Islet precursor cell (in vitro differentiated cells): ENCODE results near the gene GIPC1.
A peak's percentile ranks its signal among the peaks of the same experiment; 100 is the strongest.
"Not testable (repeated sequence)": the region's sequence is repeated elsewhere in the genome, so short reads cannot be mapped to it uniquely, and the experiment has no call there.

Experiments
- DNase-seq: peaks from one replicate; pipeline ENCODE4 v3.0.0-alpha.2; 2018

The GIPC1 gene

DNA sequence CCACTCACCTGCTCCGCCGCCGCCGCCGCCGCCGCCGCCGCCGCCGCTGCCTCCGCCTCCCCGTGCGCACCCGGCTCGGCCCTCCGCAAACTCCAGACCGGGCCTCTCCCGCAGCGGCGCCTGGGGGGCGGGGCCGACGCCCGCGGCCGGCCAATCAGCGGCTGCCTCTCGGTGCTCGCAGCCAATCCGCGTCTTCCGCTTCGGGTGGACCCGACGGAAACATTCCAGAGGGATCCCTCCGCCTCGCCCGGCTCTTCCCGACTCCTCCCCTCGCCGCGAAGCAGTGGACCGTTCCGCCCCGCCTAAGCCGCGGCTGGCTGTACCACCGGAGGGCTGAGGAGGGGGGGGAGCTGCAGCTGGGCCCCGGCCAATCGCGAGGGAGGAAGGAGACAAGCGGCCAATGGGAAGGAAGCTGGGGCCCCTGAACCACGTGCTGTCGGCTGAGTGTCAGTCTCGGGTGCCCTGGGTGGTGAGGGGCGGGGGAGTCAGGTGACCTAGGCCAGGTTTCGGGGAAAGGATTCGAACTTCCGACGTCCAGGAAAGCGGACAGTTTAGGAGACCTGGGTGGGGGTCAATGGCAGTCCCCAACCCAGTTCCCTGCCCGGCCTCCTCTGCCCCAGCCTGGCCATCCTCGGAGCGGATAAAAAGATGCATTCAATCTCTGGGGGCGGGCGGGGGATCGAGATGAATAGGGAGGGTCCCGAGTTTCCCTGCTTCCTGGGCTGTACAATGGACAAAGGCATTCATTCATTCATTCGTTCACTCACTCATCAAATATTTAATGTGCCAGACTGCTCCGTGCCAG lies at the start of gene GIPC1:
Gene GIPC1, minus strand, starts transcription at position 99 of the 805 bp plus-strand sequence. CDS start 13,151 bp downstream, outside the sequence.
- DNase-seq: peak; percentile 99

- no peak for DNase-seq
Measured at GRCh38 chr19:14545716-14546082, 49.8 kb upstream of the GIPC1 start.

DNA sequence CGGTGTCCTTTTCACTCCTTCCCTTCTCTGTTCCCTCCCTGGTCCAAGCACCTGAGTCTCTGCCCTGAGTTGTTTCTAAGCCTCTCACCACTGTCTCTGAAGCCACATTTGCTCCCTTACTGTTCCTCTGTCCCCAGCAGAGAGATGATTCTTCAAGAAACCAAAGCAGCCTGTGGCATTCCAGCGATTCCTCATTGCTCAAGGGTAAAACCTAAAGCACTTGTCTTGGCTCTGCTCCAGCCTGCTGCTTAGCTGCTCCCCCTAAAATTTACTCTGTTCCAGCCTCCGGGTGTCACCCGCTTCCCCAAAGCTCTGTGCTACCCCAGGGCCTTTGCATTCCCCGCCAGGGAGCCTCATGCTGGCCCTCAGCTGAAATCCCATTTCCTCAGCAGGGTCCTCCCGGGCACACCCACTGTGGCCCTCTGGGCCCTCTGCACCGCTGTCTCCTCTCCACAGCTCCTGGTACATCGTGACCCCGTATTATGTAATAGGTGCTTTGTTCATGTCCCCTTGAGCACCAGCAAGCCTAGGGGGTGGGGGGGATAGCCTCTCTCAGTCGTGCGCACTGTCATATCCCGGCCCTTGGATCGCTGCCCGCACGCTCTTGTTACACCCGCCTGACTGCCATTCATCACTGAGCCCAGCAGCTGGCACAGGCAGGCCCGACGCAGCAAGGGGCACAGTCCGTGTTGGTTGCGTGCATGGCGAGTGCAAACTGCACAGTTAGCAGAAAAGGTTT lies 49.2 kb upstream of the GIPC1 start:
- no peak for DNase-seq

- DNase-seq: no peak
Measured at GRCh38 chr19:14544047-14544446, 48.1 kb upstream of the GIPC1 start.

DNA sequence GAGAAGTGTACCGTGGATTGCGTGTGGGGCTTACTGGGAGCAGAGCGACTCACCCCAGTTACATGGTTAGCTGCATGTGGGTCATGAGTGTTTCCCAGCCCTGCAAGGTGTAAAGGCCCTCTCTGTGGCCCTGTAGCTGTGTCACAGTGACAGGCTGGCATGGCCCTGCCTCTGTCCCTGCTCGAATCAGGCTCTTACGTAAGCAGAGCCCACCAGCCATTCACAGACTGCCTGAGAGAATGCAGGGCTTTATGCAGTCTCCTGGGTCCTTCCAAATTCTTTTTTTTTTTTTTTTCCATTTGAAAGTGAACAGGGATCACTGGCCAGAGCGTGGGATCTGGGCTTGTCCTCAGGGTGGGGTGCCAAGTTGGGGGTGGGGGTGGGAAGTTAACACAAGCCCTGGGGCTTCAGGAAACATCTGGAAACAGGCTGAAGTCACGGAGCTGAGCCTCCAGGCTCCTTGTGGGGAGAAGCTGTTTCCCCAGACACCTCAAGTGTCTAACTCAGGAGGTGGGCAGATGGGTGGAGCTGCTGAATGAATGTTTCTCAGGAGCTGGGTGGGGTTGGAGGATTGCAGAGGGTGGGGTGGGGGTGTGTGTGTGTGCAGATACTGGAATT lies 46.9 kb upstream of the GIPC1 start:
- DNase-seq: peak; percentile 53

DNA sequence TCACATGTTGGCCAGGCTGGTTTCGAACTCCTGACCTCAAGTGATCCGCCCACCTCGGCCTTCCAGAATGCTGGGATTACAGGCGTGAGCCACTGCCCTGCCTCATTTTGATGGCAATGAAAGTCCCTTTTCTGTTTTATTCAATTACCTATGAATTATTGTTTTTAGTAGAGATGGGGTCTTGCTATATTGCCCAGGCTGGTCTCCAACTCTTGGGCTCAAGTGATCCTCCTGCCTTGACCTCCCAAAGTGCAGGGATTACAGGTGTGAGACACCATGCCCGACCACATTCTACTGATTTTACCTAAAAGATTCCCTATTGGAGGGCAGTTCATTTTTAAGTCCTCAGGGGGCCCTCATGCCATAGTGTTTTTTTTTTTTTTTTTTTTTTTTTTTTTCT lies 46.1 kb upstream of the GIPC1 start:
- DNase-seq: not testable (repeated sequence)

- DNase-seq: no peak
Measured at GRCh38 chr19:14540741-14541525, 45.0 kb upstream of the GIPC1 start.

GRCh38 chr19:14536926-14537692 lies 41.2 kb upstream of the GIPC1 start:
- peak; percentile 98 for DNase-seq

DNA sequence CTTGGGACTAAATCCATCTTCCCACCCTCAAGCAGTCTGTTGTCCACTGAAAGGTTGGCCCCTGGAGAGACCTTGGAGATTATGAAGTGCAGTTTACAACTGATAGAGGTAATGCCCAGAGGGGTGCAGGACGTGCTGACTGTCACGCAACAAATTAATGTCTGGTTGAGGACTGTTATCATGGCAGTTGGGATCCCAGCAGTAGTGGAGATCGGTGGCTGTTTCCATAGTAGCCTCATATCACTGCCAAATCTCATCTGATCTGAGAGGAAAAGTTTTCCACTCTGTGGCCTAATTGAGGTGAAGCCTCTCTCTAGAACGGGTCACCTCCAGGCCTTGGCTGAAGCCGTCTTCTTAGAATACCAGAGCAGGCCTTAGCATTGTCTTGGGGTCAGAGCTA lies 37.5 kb upstream of the GIPC1 start:
- DNase-seq: no peak

- no peak for DNase-seq
Measured at GRCh38 chr19:14530506-14530905, 34.6 kb upstream of the GIPC1 start.

DNA sequence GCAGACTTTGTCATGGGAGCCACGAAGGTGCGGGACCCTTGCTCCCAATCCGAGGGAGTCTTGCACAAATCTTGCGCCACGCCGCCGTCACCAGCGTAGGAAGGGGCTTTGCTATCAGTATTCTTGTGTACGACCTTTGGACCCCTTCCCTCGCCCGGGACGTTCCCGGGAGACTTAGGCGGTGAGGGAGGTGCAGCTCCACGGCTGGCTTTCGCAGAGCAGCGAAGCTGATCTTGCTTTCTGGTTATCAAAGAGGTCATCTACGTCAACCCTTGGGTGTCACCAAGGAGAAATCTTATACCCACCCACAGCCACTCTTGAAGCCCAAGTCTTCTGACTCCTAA lies 34.0 kb upstream of the GIPC1 start:
- DNase-seq: peak; percentile 68

DNA sequence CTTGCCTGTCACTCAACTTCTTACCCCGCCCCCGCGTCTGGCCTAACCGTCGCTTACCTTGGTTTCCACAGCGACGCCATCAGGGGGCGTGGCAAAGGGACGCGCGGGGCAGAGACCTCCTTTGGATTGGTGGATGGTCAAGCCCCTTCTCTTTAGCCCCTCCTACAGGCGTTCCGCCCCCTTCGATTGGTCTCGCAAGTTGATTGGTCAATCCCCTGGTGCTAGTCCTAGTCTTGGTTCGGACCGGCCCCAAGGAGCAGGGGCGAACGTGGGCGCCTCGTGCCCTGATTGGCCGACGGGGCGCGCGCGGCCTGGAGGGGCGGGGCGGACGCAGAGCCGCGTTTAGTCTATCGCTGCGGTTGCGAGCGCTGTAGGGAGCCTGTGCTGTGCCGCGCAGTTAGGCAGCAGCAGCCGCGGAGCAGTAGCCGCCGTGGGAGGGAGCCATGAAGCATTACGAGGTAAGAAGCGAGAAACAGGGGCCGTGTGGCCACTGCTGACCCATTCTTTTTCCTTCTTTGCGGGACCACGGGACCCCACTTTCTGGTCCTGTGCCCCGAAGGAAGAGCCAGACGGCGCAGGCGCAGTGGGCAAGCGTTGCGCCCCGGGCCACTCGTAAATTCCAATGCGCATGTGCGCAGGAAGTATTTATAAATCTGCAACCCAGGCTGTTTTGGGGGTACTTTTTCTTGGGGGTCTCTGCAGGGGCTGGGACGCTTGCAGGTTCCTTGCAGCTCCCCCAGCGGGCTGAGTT lies 33.5 kb upstream of the GIPC1 start, which contains the start of gene TECR:
Gene TECR, plus strand, starts transcription at position 341 of the 751 bp plus-strand sequence. Its CDS starts 103 bp downstream, at position 444.
- peak; percentile 100 for DNase-seq

DNA sequence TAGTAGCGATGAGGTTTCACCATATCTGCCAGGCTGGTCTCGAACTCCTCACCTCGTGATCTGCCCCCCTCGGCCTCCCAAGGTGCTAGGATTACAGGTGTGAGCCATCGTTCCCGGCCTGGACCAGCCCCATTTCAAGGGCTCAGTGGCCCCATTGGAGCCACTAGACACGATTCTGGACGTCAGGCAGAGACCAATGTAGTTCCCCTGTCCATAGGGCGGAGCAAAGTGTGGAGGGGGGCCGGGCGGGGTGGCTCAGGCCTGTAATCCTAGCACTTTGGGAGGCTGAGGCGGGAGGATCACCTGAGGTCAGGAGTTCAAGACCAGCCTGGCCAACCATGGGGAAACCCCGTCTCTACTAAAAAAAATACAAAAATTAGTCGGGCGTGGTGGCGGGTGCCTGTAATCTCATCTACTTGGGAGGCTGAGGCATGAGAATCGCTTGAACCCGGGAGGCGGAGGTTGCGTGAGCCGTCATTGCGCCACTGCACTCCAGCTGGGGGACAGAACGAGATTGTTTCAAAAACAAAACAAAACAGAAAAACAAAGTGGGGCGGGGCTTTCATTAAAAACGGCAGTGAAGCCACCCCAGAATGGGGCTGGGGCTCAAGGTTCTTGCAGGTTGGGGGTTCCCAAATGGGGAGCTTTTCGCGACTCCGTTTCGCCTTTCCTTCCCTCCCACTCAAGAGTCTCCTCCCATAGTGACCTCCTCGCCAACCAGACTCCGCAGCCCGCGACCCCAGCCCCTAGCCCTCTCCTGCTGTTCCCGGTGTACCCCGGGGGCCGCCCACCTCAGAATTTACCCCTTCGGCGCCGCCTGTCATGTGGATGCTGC lies 32.7 kb upstream of the GIPC1 start:
- DNase-seq: no peak

DNA sequence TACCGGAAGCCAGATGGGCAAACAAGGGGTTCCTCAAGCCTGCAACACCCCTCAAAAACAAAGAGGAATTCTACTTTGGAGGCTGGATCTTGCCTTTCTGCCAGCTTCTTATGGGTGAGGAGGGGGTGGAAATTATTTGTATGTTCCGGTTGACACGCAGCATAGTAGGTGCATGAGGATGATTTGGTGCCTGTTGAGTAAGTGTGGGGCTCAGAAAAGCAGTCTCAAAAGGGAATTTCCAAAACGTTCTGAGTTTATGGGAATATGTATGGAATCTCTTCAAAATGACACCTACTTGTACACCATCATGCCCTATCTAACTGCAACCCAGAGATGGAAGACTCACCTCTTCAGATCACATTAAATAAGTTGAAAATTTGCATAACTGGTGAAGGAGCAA lies 30.5 kb upstream of the GIPC1 start:
- no peak for DNase-seq

GRCh38 chr19:14525729-14526128 lies 29.8 kb upstream of the GIPC1 start:
- peak; percentile 89 for DNase-seq

GRCh38 chr19:14520543-14520942 lies 24.6 kb upstream of the GIPC1 start:
- no peak for DNase-seq

GRCh38 chr19:14519860-14520407 lies 24.0 kb upstream of the GIPC1 start:
- DNase-seq: peak; percentile 95

DNA sequence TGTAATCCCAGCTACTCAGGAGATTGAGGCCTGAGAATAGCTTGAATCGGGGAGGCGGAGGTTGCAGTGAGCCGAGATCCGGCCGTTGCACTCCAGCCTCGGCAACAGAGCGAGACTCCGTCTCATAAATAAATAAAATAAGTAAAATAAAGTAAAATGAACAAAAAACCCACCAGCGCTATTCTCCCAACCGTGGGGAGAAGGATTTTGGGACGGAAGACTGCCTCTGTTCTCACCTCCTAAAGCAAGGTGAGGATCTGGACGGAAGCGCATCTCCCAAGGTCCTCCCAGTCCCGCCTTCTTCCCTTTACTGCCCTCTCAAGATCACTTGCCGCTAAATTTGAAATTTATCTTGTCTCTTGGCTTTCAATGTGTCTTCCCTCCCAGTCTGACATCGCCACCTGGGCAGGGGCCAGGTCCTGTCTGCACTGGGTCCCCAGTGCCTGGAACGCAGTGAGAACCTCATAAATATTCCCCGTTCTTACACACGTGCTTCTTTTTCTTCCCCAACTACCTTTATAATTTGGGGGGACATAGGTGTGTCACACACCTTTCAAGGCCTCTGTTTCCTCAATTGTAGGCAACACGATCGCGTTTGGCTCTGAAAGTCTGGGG lies 23.4 kb upstream of the GIPC1 start:
- no peak for DNase-seq

DNA sequence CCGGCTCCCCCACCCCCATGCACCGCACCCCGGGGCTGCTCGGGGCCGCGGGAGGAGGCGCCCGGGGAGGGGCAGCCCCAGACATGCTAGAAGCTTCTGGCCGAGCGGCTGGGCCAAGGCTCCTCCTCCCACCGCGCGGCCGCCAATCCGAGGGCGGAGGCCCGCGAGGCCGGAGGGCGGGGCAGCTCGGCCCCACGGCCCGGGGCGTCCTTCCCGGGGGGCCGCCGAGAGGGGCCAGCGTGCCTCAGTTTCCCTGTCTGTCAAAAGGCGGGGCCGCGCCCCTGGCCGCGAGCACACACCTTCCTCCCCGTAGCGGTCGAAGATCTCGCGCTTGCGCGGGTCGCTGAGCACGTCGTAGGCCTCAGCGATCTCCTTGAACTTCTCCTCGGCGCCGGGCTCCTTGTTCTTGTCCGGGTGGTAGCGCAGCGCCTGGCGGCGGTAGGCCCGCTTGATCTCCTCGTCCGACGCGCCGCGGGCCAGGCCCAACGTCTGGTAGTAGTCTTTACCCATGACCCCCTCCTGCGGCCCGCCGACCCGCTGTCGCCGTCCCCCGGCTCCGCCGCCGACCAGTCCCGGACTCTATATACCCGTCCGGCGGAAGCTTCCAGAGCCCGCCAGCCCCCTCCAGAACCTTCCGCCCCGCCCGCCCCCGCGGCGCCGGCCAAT lies 22.0 kb upstream of the GIPC1 start, which contains the start of gene DNAJB1:
Gene DNAJB1, minus strand, starts transcription at position 558 of the 666 bp plus-strand sequence. Its CDS starts 48 bp downstream, at position 510.
- peak; percentile 78 for DNase-seq
